H9 (cell line): ENCODE data around the gene UTF1. TPM values are rescaled to one million over a fixed set of nuclear protein-coding genes. Genes with fewer than 3 reads are reported as not detected.

Experiments used
- DNase-seq: peaks from one replicate; pipeline ENCODE4 v3.0.0-alpha.2; 2017
- H2AFZ ChIP-seq: one replicate; pipeline ENCODE4 v1.6.1; 2013; ENCODE audit warnings: mild to moderate bottlenecking, low read length, control low read depth, moderate library complexity
- H2AK5ac ChIP-seq: 2 replicates; pipeline ENCODE4 v1.6.1; 2013; ENCODE audit warnings: low read length, control low read depth, mixed read lengths; ENCODE audit not compliant: insufficient read length
- H2BK120ac ChIP-seq: one replicate; pipeline ENCODE4 v1.6.1; 2013; ENCODE audit warnings: low read depth, mild to moderate bottlenecking, low read length, control low read depth, inconsistent platforms; ENCODE audit not compliant: poor library complexity, severe bottlenecking
- H2BK12ac ChIP-seq: 2 replicates; pipeline ENCODE4 v1.6.1; 2013; ENCODE audit warnings: low read length, control low read depth, mixed read lengths, low read depth; ENCODE audit not compliant: insufficient read length
- H2BK15ac ChIP-seq: 2 replicates; pipeline ENCODE4 v1.6.1; 2013; ENCODE audit warnings: low read depth, low read length, control low read depth
- H2BK20ac ChIP-seq: one replicate; pipeline ENCODE4 v1.6.1; 2013; ENCODE audit warnings: low read depth, mild to moderate bottlenecking, low read length, control low read depth, inconsistent platforms; ENCODE audit not compliant: poor library complexity, severe bottlenecking
- H2BK5ac ChIP-seq: 2 replicates; pipeline ENCODE4 v1.6.1; 2013; ENCODE audit warnings: low read length, control low read depth, mixed read lengths; ENCODE audit not compliant: insufficient read length
- H3K14ac ChIP-seq: 2 replicates; pipeline ENCODE4 v1.6.1; 2013; ENCODE audit warnings: low read length, control low read depth; ENCODE audit not compliant: insufficient read depth
- H3K18ac ChIP-seq: 2 replicates; pipeline ENCODE4 v1.6.1; 2013; ENCODE audit warnings: low read depth, mild to moderate bottlenecking, mixed read lengths, low read length, control low read depth; ENCODE audit not compliant: insufficient read length
- H3K23ac ChIP-seq: 2 replicates; pipeline ENCODE4 v1.6.1; 2013; ENCODE audit warnings: low read length, control low read depth, mixed read lengths, low read depth; ENCODE audit not compliant: insufficient read length
- H3K23me2 ChIP-seq: 2 replicates; pipeline ENCODE4 v1.6.1; 2013; ENCODE audit warnings: low read depth, mild to moderate bottlenecking, mixed read lengths, low read length, control low read depth; ENCODE audit not compliant: insufficient read length, poor library complexity, severe bottlenecking
- H3K27ac ChIP-seq: 2 replicates; pipeline ENCODE4 v1.5.1; 2013; ENCODE audit warnings: low read length, control low read depth, mixed read lengths, low read depth; ENCODE audit not compliant: insufficient read length
- H3K27me3 ChIP-seq: 2 replicates; pipeline ENCODE4 v1.6.1; 2013; ENCODE audit warnings: low read length, control low read depth, inconsistent platforms; ENCODE audit not compliant: insufficient read depth
- H3K4ac ChIP-seq: 2 replicates; pipeline ENCODE4 v1.6.1; 2013; ENCODE audit warnings: low read depth, mild to moderate bottlenecking, control low read depth, inconsistent platforms, low read length, moderate library complexity
- H3K4me1 ChIP-seq: 2 replicates; pipeline ENCODE4 v1.6.1; 2013; ENCODE audit warnings: low read length, control low read depth, inconsistent platforms; ENCODE audit not compliant: insufficient read depth
- H3K4me2 ChIP-seq: 2 replicates; pipeline ENCODE4 v1.6.1; 2013; ENCODE audit warnings: low read length, control low read depth, mixed read lengths; ENCODE audit not compliant: insufficient read length, insufficient read depth
- H3K56ac ChIP-seq: 2 replicates; pipeline ENCODE4 v1.6.1; 2013; ENCODE audit warnings: low read depth, mild to moderate bottlenecking, mixed read lengths, low read length, control low read depth; ENCODE audit not compliant: insufficient read length
- H3K79me1 ChIP-seq: 2 replicates; pipeline ENCODE4 v1.6.1; 2013; ENCODE audit warnings: low read depth, mild to moderate bottlenecking, moderate library complexity, low read length, control low read depth, inconsistent platforms; ENCODE audit not compliant: insufficient read depth, poor library complexity, severe bottlenecking
- H3K79me2 ChIP-seq: 2 replicates; pipeline ENCODE4 v1.6.1; 2013; ENCODE audit warnings: low read length, control low read depth, inconsistent platforms; ENCODE audit not compliant: insufficient read depth
- H3K9ac ChIP-seq: 2 replicates; pipeline ENCODE4 v1.6.1; 2013; ENCODE audit warnings: low read length, control low read depth, mixed read lengths; ENCODE audit not compliant: insufficient read length; ENCODE audit errors: extremely low read depth
- H3K9me3 ChIP-seq: one replicate; pipeline ENCODE4 v1.6.1; 2013; ENCODE audit warnings: low read depth, low read length, inconsistent platforms; ENCODE audit not compliant: control insufficient read depth
- H3T11ph ChIP-seq: one replicate; pipeline ENCODE4 v1.6.1; 2013; ENCODE audit warnings: mild to moderate bottlenecking, low read length, control low read depth, inconsistent platforms
- H4K20me1 ChIP-seq: one replicate; pipeline ENCODE4 v1.6.1; 2013; ENCODE audit not compliant: control insufficient read depth, insufficient read length, insufficient read depth
- H4K5ac ChIP-seq: 2 replicates; pipeline ENCODE4 v1.6.1; 2013; ENCODE audit warnings: low read depth, mild to moderate bottlenecking, mixed read lengths, low read length, control low read depth; ENCODE audit not compliant: insufficient read length
- H4K8ac ChIP-seq: replicated peaks from 2 replicates; pipeline ENCODE4 v1.6.1; 2013; ENCODE audit warnings: low read length, control low read depth, mixed read lengths, low read depth; ENCODE audit not compliant: insufficient read length
- H4K91ac ChIP-seq: 2 replicates; pipeline ENCODE4 v1.6.1; 2013; ENCODE audit warnings: low read depth, mild to moderate bottlenecking, moderate library complexity, mixed read lengths, low read length, control low read depth; ENCODE audit not compliant: insufficient read length
- H3K27ac Mint-ChIP-seq, 3 experiments: 2 replicates in 2 of 3; 3 replicates in 1 of 3; pipeline ENCODE4 v1.8.0; 2020 to 2021; ENCODE audit warnings: mixed read lengths in 3 of 3, mild to moderate bottlenecking in 1 of 3, moderate library complexity in 1 of 3
- H3K27me3 Mint-ChIP-seq: 2 replicates; pipeline ENCODE4 v1.8.0; 2021; ENCODE audit warnings: low read depth, mild to moderate bottlenecking, moderate library complexity, mixed read lengths
- H3K36me3 Mint-ChIP-seq, 3 experiments: 2 replicates in 2 of 3; 3 replicates in 1 of 3; pipeline ENCODE4 v1.8.0; 2020 to 2021; ENCODE audit warnings: low read depth in 3 of 3, mixed read lengths in 3 of 3; ENCODE audit not compliant: insufficient read depth in 1 of 3
- H3K4me1 Mint-ChIP-seq, 2 experiments: 2 replicates each; pipeline ENCODE4 v1.8.0; 2020; ENCODE audit warnings: mixed read lengths in 2 of 2
- H3K4me3 Mint-ChIP-seq, 2 experiments: 2 replicates in 1 of 2; 3 replicates in 1 of 2; pipeline ENCODE4 v1.8.0; 2020 to 2021; ENCODE audit warnings: mild to moderate bottlenecking in 2 of 2, mixed read lengths in 2 of 2, moderate library complexity in 1 of 2
- H3K9me3 Mint-ChIP-seq, 2 experiments: 2 replicates in 1 of 2; 3 replicates in 1 of 2; pipeline ENCODE4 v1.8.0; 2020; ENCODE audit warnings: mild to moderate bottlenecking in 2 of 2, mixed read lengths in 2 of 2, moderate library complexity in 1 of 2
- CTCF ChIP-seq: fragments of 200-600 bp; sonication (generic); conservative IDR thresholded peaks from 3 replicates; pipeline ENCODE4 v1.8.0; 2021; ENCODE audit warnings: antibody characterized with exemption, mild to moderate bottlenecking
- WGBS: extraction: QIAGEN DNeasy Blood & Tissue Kit; methylation state at CpG from one replicate; pipeline ENCODE4 v1.1.7; 2013; ENCODE audit warnings: missing lambda C conversion rate, low lambda C conversion rate, mixed read lengths; ENCODE audit not compliant: insufficient read length; ENCODE audit errors: extremely low coverage; 5-methylcytosine and 5-hydroxymethylcytosine counted together
- total RNA-seq: library from RNA; stranded (reverse); gene quantifications from 2 replicates; pipeline ENCODE4 v1.2.1, GENCODE V29; 2021

The UTF1 gene
- total RNA-seq, 1 experiment from 2014 or later = 31.5 TPM

GRCh38 chr10:133278577-133279265, 48.7 kb downstream of the UTF1 start:
- H3K56ac ChIP-seq = no peak overlapping the region
- no peak for DNase-seq
- H3K79me2 ChIP-seq = no peaks in the 10 kb centered on the region
- no peak overlapping the region for H3K23ac ChIP-seq
- no peak overlapping the region for H3K18ac ChIP-seq
- H3K4me1 Mint-ChIP-seq = peaks cover 3 to 7% of the 10 kb centered on the region in 2 experiments; a peak in 3 of 4 replicates
- no peak overlapping the region for H4K91ac ChIP-seq
- H3K36me3 Mint-ChIP-seq = peaks cover 7 to 28% (median 17%) of the 10 kb centered on the region in 3 experiments; a peak in 6 of 7 replicates
- H3K4me2 ChIP-seq = no peak overlapping the region
- no peak overlapping the region for H3T11ph ChIP-seq
- H3K4ac ChIP-seq = no peak overlapping the region
- no peaks in the 10 kb centered on the region for H3K9me3 ChIP-seq
- H3K23me2 ChIP-seq = peaks cover 7% of the 10 kb centered on the region
- H3K27ac ChIP-seq = no peak overlapping the region
- H3K9me3 Mint-ChIP-seq = no peaks in the 10 kb centered on the region
- peaks cover 11% of the 10 kb centered on the region for H3K27me3 Mint-ChIP-seq
- H2BK15ac ChIP-seq = no peak overlapping the region
- H2AFZ ChIP-seq = no peak overlapping the region
- no peaks in the 10 kb centered on the region; the same call in 1 of the 2 replicates for H3K27me3 ChIP-seq
- no peaks in the 10 kb centered on the region for H3K4me1 ChIP-seq
- no CpG with 5 or more reads among the region's 19 CpGs for WGBS
- H3K14ac ChIP-seq = no peak overlapping the region
- H2BK12ac ChIP-seq = no peak overlapping the region
- H3K4me3 Mint-ChIP-seq = no peak overlapping the region
- H3K79me1 ChIP-seq = no peaks in the 10 kb centered on the region
- no peak overlapping the region for H4K5ac ChIP-seq
- H2BK5ac ChIP-seq = no peak overlapping the region
- no peak overlapping the region for H2AK5ac ChIP-seq
- H3K9ac ChIP-seq = no peak overlapping the region
- no peak overlapping the region for H4K8ac ChIP-seq
- no peak overlapping the region for H2BK20ac ChIP-seq
- H2BK120ac ChIP-seq = no peak overlapping the region
- H4K20me1 ChIP-seq = no peaks in the 10 kb centered on the region
- H3K27ac Mint-ChIP-seq = peak overlapping the region in 1 of 3 experiments; percentile 55; a peak in 1 of 7 replicates
- no peak for TF ChIP-seq CTCF
